K562 treated with DMSO at 1 percent for 48 hours (cell line): ENCODE data around the gene TM7SF3. TPM values are rescaled to one million over a fixed set of nuclear protein-coding genes. Genes with fewer than 3 reads are reported as not detected.

ENCODE experiments used
- total RNA-seq: library from RNA; unstranded; fragments of 300-600 nt; gene quantifications from 2 replicates; pipeline ENCODE4 v1.2.3, GENCODE V29; 2022; ENCODE audit warnings: low replicate concordance; ENCODE audit errors: extremely low read depth

The TM7SF3 gene
- total RNA-seq: not detected in 2 replicates

GRCh38 chr12:27014085-27014858 is at the start of gene TM7SF3:
TM7SF3 (minus strand) TSS chr12:27014384; CDS start chr12:27014168, 216 bp downstream.

GRCh38 chr12:26937863-26938700 is 76.1 kb downstream of the TM7SF3 start, which contains the start of the genes FGFR1OP2 and INTS13:
FGFR1OP2 (plus strand) TSS chr12:26938470; CDS start chr12:26954159, 15,689 bp downstream.
INTS13 (minus strand) TSS chr12:26937981; CDS start chr12:26936803, 1,178 bp downstream.

Other genes starting within 250 kb of the TM7SF3 start
- gene ITPR2, start 181.2 kb downstream of the TM7SF3 start, total RNA-seq: not detected in 2 replicates
- gene INTS13, start 76.4 kb downstream of the TM7SF3 start, total RNA-seq: not detected in 2 replicates
- 128 TPM in 1 of 2 replicates, not detected in the other for gene FGFR1OP2, start 75.9 kb downstream of the TM7SF3 start, total RNA-seq
- gene MED21, start 8.2 kb upstream of the TM7SF3 start, total RNA-seq: not detected in 2 replicates
- gene C12orf71, start 68.2 kb upstream of the TM7SF3 start, total RNA-seq: not detected in 2 replicates
- gene STK38L, start 229.9 kb upstream of the TM7SF3 start, total RNA-seq: not detected in 2 replicates